ENCODE results near the gene EPHA4. TPM values are rescaled to one million over a fixed set of nuclear protein-coding genes. Genes with fewer than 3 reads are reported as not detected.

The EPHA4 gene
- total and polyA plus RNA-seq, 2 of the 4 experiments (the other 2 are of a cell fraction), result 36.9 to 132 TPM

DNA sequence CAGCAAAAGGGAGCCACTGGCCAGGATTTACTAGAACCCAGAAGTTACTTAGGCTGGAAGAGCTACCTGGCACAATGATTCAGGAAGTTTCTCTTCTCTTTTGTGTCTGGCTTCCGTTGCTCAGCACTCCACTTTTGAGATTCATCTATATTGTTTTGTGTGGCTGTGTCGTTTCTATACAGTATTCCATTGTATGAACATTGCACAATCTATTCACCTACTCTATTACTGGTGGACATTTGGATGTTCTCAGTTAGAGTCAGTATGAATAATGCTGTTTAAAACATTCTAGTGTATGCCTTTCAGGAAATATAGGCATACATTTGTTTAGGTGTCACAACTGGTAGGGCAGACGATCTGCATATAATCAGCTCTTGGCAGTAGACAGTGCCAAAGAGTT lies 36.3 kb upstream of the EPHA4 start:
- no TSS peak for BruUV-seq (replicated peaks)
- dilution Hi-C loops (cut with HindIII; ENCODE audit: low sequenced_read_pairs, unreplicated experiment), result no loop called here
- H2BK5ac ChIP-seq (ENCODE audit: low read depth, low read length, poor library complexity, severe bottlenecking), result no peak overlapping the region
- H4K8ac ChIP-seq (ENCODE audit: low read depth in 2 of 2, low read length in 2 of 2), result no peak overlapping the region
- no CpG with 5 or more reads among the region's 3 CpGs for WGBS, 2 experiments (ENCODE audit: extremely low coverage in 2 of 2, insufficient read length in 1 of 2)
- H3K4ac ChIP-seq (ENCODE audit: low read depth, low read length), result no peak overlapping the region
- H3K27me3 ChIP-seq (ENCODE audit: control insufficient read depth, insufficient read depth, low read length), result no peaks in the 10 kb centered on the region; the same call in none of the 2 replicates
- no peak overlapping the region for H3K4me2 ChIP-seq (ENCODE audit: low read depth, low read length)
- H2AK5ac ChIP-seq (ENCODE audit: low read depth, low read length), result no peak overlapping the region
- H3K27ac ChIP-seq (ENCODE audit: insufficient read depth, low read length), result no peak overlapping the region
- no peak overlapping the region for H3K23ac ChIP-seq (ENCODE audit: low read depth, low read length)
- H3K9ac ChIP-seq (ENCODE audit: low read depth, low read length), result no peak overlapping the region
- H3K36me3 ChIP-seq (ENCODE audit: control insufficient read depth, insufficient read depth, low read length), result no peaks in the 10 kb centered on the region
- no peak overlapping the region for H3K18ac ChIP-seq (ENCODE audit: low read depth, low read length)
- ATAC-seq (ENCODE audit: low read depth), result no peak
- no peaks in the 10 kb centered on the region for H3K79me1 ChIP-seq (ENCODE audit: low read depth in 1 of 2, low read length in 2 of 2)
- H3K56ac ChIP-seq (ENCODE audit: extremely low read depth, insufficient read depth, low read length), result no peak overlapping the region
- in situ Hi-C loops (cut with MboI; ENCODE audit: low sequenced_read_pairs), result no loop called here
- TF ChIP-seq RCOR1 (IDR thresholded peaks at IDR 0.05; ENCODE audit: insufficient replicate concordance, low read length) (no peak), CEBPB (IDR thresholded peaks at IDR 0.05; ENCODE audit: low read depth, low read length) (peak; percentile 57), MAFK (IDR thresholded peaks at IDR 0.05; ENCODE audit: low read depth, low read length) (no peak)
- no peak overlapping the region for H4K91ac ChIP-seq (ENCODE audit: insufficient read depth, low read depth, low read length)
- no peak overlapping the region for H4K5ac ChIP-seq (ENCODE audit: low read depth, low read length)
- H3K9me3 ChIP-seq (ENCODE audit: control insufficient read depth, insufficient read depth, low read length), result no peaks in the 10 kb centered on the region
- no peak overlapping the region for H3K4me3 ChIP-seq (ENCODE audit: insufficient read depth, low read depth, low read length)
- ChIA-PET POLR2A (ENCODE audit: unreplicated experiment) (no interaction called here), CTCF (interaction anchor here (0.6 to 1.2 kb wide), 2 partner anchors 9 to 218 kb away, joined by 3 to 7 read pairs; no protein-coding TSS in a partner anchor)
- no peak overlapping the region for H2AFZ ChIP-seq (replicated peaks; ENCODE audit: low read length, poor library complexity)
- H2AK9ac ChIP-seq (replicated peaks; ENCODE audit: low read depth, low read length, poor library complexity), result no peak overlapping the region
- no peak overlapping the region for H2BK15ac ChIP-seq (ENCODE audit: low read depth, low read length)
- no peak overlapping the region for H2BK20ac ChIP-seq (ENCODE audit: low read depth, low read length)
- intact Hi-C loops (cut with micrococcal nuclease), result no loop called here
- no peaks in the 10 kb centered on the region for H4K20me1 ChIP-seq (ENCODE audit: insufficient read depth, low read length)
- no peak overlapping the region for H3K14ac ChIP-seq (replicated peaks; ENCODE audit: low read depth, low read length)
- no peaks in the 10 kb centered on the region for H3K9me1 ChIP-seq (ENCODE audit: insufficient read depth, low read length)
- H2BK120ac ChIP-seq (ENCODE audit: low read depth, low read length), result no peak overlapping the region
- no peaks in the 10 kb centered on the region for H3K4me1 ChIP-seq (ENCODE audit: control insufficient read depth, insufficient read depth, low read length)
- no peak for DNase-seq
